Measurements from ENCODE around the gene RANBP9. TPM values are rescaled to one million over a fixed set of nuclear protein-coding genes. Genes with fewer than 3 reads are reported as not detected.

RANBP9 gene
- 10 to 100 TPM; 44.7 to 93.1 (median 63.3) TPM for total RNA-seq

DNA sequence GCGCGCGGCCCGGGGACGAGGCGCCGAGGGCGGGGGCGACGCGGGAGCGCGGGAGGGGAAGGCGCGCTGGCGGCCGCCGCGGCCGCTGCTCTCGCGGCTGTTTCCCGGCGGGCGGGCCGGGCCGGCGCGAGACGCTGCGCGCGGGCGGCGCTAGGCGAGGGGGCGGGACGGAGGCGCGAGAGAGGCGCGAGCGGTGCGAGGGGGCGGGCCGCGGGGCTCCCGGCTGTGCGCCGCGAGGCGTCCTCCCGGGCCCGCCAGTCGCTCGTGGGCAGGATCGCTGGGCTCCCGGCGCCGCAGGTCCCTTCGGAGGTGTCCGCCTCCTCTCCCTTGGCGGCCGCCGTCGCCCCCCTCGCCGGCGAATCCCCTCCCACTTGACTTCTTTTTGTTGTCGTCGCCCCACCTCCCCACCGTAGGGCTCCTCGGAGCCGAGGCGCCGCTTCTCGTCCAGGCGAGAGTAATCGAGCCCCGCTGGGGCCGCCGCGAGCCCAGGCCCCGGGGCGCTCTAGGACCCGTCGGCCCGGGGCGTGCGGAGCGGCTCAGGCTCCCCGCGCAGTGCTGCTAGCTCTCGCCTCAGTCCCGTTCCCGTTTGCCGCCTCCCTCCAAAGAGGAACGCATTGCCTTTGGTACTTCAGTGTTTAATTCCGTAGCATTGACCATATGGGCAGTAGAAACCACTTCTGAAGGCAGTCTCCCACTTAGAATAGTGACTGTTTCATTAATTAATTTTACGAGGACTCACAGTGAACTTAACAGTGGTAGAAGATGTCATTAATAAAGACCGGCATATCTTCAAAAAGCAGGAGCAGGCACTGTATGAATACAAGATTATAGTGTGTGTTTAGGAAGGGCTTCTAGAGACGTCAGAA, at the start of gene RANBP9:
TSS of gene RANBP9 (minus strand) at position 103 of the 866 bp plus-strand sequence. CDS start 330 bp downstream, outside the sequence.
- ATAC-seq (peak; percentile 77 to 79), DNase-seq (peak; percentile 79 to 91)
- peak within 1 kb of the TSS; percentile 70 to 91 (median 77) for H3K4me3 ChIP-seq
- in situ Hi-C loops (cut with MboI; ENCODE audit: low sequenced_read_pairs in 4 of 4) (loop anchor here in 1 of 4 donors (25.0 kb wide), 1 partner anchor 100 kb away; the partner anchor contains the start of gene NOL7), intact Hi-C loops (cut with DNase I; ENCODE audit: low total_unique reads) (loop anchor here (1.0 to 10.0 kb wide), 5 partner anchors 21 to 237 kb away; partner anchors contain the start of genes NOL7 and SIRT5)
- no peaks in the 10 kb centered on the region for H3K36me3 ChIP-seq
- no peaks in the 10 kb centered on the region for H3K9me3 ChIP-seq
- TF ChIP-seq, protein P1, sequence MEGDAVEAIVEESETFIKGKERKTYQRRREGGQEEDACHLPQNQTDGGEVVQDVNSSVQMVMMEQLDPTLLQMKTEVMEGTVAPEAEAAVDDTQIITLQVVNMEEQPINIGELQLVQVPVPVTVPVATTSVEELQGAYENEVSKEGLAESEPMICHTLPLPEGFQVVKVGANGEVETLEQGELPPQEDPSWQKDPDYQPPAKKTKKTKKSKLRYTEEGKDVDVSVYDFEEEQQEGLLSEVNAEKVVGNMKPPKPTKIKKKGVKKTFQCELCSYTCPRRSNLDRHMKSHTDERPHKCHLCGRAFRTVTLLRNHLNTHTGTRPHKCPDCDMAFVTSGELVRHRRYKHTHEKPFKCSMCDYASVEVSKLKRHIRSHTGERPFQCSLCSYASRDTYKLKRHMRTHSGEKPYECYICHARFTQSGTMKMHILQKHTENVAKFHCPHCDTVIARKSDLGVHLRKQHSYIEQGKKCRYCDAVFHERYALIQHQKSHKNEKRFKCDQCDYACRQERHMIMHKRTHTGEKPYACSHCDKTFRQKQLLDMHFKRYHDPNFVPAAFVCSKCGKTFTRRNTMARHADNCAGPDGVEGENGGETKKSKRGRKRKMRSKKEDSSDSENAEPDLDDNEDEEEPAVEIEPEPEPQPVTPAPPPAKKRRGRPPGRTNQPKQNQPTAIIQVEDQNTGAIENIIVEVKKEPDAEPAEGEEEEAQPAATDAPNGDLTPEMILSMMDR (IDR thresholded peaks at IDR 0.05 in 4 of 5, conservative IDR thresholded peaks at IDR 0.05 in 1 of 5), result no peak
- TF ChIP-seq POLR2A (IDR thresholded peaks at IDR 0.05), result peak; percentile 88 to 94
- peaks cover 25 to 33% of the 10 kb centered on the region in 2 donors for H3K4me1 ChIP-seq
- H3K27me3 ChIP-seq, result no peaks in the 10 kb centered on the region
- H3K27ac ChIP-seq, result peak within 1 kb of the TSS; percentile 91 to 99 (median 96)

DNA sequence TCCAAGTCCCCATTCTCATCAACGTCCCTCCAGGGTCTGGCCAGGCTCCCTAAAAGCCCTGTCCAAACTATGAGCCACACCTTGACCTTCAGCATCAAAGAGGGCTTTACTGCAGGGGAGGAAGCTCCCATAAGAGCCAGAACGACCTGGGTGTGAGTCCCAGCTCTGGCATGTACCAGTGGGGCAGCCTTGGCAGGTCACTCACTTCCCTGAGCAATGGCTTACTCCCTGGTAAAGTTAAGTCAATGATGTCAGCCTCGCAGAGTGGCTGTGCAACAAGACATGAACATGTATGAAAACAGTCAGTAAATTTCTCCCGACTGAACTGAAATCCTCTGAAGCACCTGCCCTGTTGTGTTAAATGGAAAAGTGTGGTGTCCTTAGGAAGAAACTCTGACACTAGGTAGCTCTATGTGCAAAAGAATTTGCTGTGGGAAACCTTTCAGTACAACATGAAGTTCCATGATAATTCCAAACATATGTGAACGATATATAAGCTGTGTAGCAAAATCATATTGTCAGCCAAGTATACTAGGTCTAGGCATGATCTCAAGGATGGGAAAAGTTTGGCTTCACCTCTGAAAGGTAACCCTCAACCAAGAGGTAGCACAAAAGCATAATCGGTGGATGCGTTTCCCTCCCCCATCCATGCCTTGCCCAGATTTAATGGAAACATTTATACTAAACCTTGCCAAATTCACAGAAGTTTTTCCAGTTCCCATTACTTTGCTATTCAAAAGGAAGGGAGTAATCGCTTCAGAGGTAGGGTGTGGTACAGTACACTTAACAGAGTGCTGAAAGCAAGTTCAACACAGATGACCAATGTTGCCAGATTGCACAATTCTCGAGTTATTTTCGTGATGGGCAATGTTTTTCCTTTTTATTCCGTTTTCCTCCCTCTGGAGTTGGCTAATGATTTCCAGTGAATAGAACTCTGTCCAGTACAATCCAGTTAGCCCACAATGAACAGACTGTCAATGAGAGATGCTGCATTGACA, 49.0 kb upstream of the RANBP9 start:
- Histone ChIP-seq H3K4me3 (no peak overlapping the region), H3K4me1 (no peaks in the 10 kb centered on the region), H3K36me3 (no peaks in the 10 kb centered on the region), H3K27me3 (no peaks in the 10 kb centered on the region), H3K27ac (peak overlapping the region in 1 of 4 donors; percentile 27), H3K9me3 (no peaks in the 10 kb centered on the region)
- intact Hi-C loops (cut with DNase I; ENCODE audit: low total_unique reads) (no loop called here), in situ Hi-C loops (cut with MboI; ENCODE audit: low sequenced_read_pairs in 4 of 4) (loop anchor here in 2 of 4 donors (10.0 to 25.0 kb wide), 2 partner anchors 123 to 146 kb away; partner anchors contain the start of gene NOL7 (in 1 of the 2))
- TF ChIP-seq, protein P1 (IDR thresholded peaks at IDR 0.05 in 4 of 5, conservative IDR thresholded peaks at IDR 0.05 in 1 of 5), result no peak
- no peak for TF ChIP-seq POLR2A (IDR thresholded peaks at IDR 0.05)
- DNase-seq, result peak; percentile 15 to 22
- peak; percentile 71 to 77 for ATAC-seq

DNA sequence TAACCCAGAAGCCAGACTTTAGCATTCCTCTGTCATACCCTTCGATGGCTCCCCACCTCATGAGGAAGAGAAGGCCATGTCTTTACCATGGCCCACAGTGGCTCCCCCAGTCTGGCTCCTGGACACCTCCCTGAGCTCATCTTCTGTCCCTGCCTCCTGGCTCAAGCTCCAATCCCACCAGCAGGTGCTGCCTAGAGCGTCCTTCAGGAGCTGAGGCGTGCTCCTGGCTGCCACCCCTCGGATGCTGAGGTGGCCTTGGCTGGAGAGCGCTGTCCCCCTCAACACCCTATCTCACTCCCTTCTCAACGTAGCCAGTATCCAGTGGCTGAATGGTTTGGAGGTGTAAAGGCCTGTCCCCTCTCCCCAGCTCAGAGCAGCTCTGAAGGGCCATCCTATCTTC, 47.4 kb upstream of the RANBP9 start:
- H3K27me3 ChIP-seq, result no peaks in the 10 kb centered on the region
- H3K4me1 ChIP-seq, result no peaks in the 10 kb centered on the region
- H3K27ac ChIP-seq, result no peak overlapping the region
- no peaks in the 10 kb centered on the region for H3K36me3 ChIP-seq
- H3K4me3 ChIP-seq, result no peak overlapping the region
- TF ChIP-seq, protein P1 (IDR thresholded peaks at IDR 0.05 in 4 of 5, conservative IDR thresholded peaks at IDR 0.05 in 1 of 5), result no peak
- TF ChIP-seq POLR2A (IDR thresholded peaks at IDR 0.05), result no peak
- no peaks in the 10 kb centered on the region for H3K9me3 ChIP-seq
- in situ Hi-C loops (cut with MboI; ENCODE audit: low sequenced_read_pairs in 4 of 4), result loop anchor here in 1 of 4 donors (25.0 kb wide), 1 partner anchor 122 kb away; no protein-coding TSS in a partner anchor
- intact Hi-C loops (cut with DNase I; ENCODE audit: low total_unique reads), result no loop called here
- ATAC-seq (no peak), DNase-seq (no peak)

DNA sequence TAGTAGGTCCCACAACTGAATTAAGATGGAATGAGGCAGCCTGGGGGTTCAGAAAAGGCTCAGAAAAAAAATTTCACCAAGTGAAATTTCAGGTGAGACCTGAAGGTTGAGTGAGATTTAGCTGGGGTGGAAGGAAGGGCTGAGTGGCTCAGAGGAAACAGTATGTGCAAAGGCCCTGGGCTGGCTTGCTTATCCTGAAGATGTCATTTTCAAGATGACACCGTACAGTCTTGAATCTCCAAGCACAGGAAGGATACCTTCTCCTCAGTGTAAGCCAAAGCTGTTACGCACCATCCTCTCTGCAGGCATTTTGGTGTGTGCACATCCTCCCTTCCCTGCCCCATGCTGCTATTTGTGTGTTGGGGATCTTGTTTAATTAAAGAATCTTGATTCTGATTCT, 43.0 kb upstream of the RANBP9 start:
- H3K4me3 ChIP-seq, result no peak overlapping the region
- DNase-seq (no peak), ATAC-seq (no peak)
- no peak overlapping the region for H3K27ac ChIP-seq
- H3K27me3 ChIP-seq, result no peaks in the 10 kb centered on the region
- TF ChIP-seq, protein P1 (IDR thresholded peaks at IDR 0.05 in 4 of 5, conservative IDR thresholded peaks at IDR 0.05 in 1 of 5), result no peak
- no peak for TF ChIP-seq POLR2A (IDR thresholded peaks at IDR 0.05)
- H3K9me3 ChIP-seq, result no peaks in the 10 kb centered on the region
- intact Hi-C loops (cut with DNase I; ENCODE audit: low total_unique reads) (no loop called here), in situ Hi-C loops (cut with MboI; ENCODE audit: low sequenced_read_pairs in 4 of 4) (loop anchor here in 1 of 4 donors (25.0 kb wide), 1 partner anchor 117 kb away; no protein-coding TSS in a partner anchor)
- H3K36me3 ChIP-seq, result no peaks in the 10 kb centered on the region
- H3K4me1 ChIP-seq, result no peaks in the 10 kb centered on the region

All from gastrocnemius medialis (tissue), 4 donors.